DND-41 (cell line): Measurements from ENCODE around the gene CHST12.
A peak's percentile ranks its signal among the peaks of the same experiment; 100 is the strongest.

Experiments used
- ATAC-seq: fragments of 200-7000 bp; cut with Tn5 transposase; 3 replicates; pipeline ENCODE4 v1.9.1; 2021; ENCODE audit warnings: low read depth; ENCODE audit not compliant: insufficient read depth
- DNase-seq: peaks from one replicate; pipeline ENCODE4 v3.0.0-alpha.2; 2020
- H2AFZ ChIP-seq: 2 replicates; pipeline ENCODE4 v1.6.0; 2012; ENCODE audit warnings: low read depth, low read length
- H3K27ac ChIP-seq: 2 replicates; pipeline ENCODE4 v1.5.1; 2012; ENCODE audit warnings: low read length, inconsistent platforms
- H3K27me3 ChIP-seq: fragments of 200-600 bp; sonication (generic); 2 replicates; pipeline ENCODE4 v1.6.0; 2012; ENCODE audit warnings: low read length, mild to moderate bottlenecking, inconsistent platforms; ENCODE audit not compliant: insufficient read depth, poor library complexity
- H3K36me3 ChIP-seq: 2 replicates; pipeline ENCODE4 v1.5.1; 2012; ENCODE audit warnings: low read length, inconsistent platforms; ENCODE audit not compliant: insufficient read depth
- H3K4me1 ChIP-seq: 2 replicates; pipeline ENCODE4 v1.5.1; 2012; ENCODE audit warnings: mild to moderate bottlenecking, low read length; ENCODE audit not compliant: insufficient read depth
- H3K4me2 ChIP-seq: 2 replicates; pipeline ENCODE4 v1.6.0; 2012; ENCODE audit warnings: mild to moderate bottlenecking, moderate library complexity, low read length, inconsistent platforms; ENCODE audit not compliant: insufficient read depth
- H3K4me3 ChIP-seq, 2 experiments: fragments of 200-600 bp in 1 of 2; shearing (Covaris generic) in 1 of 2; 2 replicates each; pipeline ENCODE4 v1.5.1; 2012 to 2016; ENCODE audit warnings: inconsistent platforms in 2 of 2, low read length in 2 of 2, mild to moderate bottlenecking in 2 of 2, low read depth in 1 of 2, moderate library complexity in 1 of 2
- H3K79me2 ChIP-seq: 2 replicates; pipeline ENCODE4 v1.6.0; 2012; ENCODE audit warnings: low read length, inconsistent platforms; ENCODE audit not compliant: insufficient read depth
- H3K9ac ChIP-seq: 2 replicates; pipeline ENCODE4 v1.6.0; 2012; ENCODE audit warnings: low read depth, mild to moderate bottlenecking, inconsistent platforms, low read length, moderate library complexity
- H3K9me3 ChIP-seq: 2 replicates; pipeline ENCODE4 v1.5.1; 2012; ENCODE audit warnings: low read length, moderate library complexity, mild to moderate bottlenecking, inconsistent platforms; ENCODE audit not compliant: insufficient read depth, severe bottlenecking
- H4K20me1 ChIP-seq: 2 replicates; pipeline ENCODE4 v1.6.0; 2012; ENCODE audit warnings: low read length; ENCODE audit not compliant: insufficient read depth
- EZH2 ChIP-seq: IDR thresholded peaks from 3 replicates; pipeline ENCODE4 v1.6.1; 2012; ENCODE audit warnings: borderline replicate concordance, low read depth, mild to moderate bottlenecking, moderate library complexity, low read length, inconsistent platforms; ENCODE audit not compliant: severe bottlenecking
- TF ChIP-seq, protein P1 (sequence below): IDR thresholded peaks from 2 replicates; pipeline ENCODE4 v1.5.1; 2012; ENCODE audit warnings: borderline replicate concordance, low read length, moderate library complexity, mild to moderate bottlenecking; ENCODE audit not compliant: poor library complexity, severe bottlenecking; ENCODE audit errors: extremely low read depth

CHST12 gene

DNA sequence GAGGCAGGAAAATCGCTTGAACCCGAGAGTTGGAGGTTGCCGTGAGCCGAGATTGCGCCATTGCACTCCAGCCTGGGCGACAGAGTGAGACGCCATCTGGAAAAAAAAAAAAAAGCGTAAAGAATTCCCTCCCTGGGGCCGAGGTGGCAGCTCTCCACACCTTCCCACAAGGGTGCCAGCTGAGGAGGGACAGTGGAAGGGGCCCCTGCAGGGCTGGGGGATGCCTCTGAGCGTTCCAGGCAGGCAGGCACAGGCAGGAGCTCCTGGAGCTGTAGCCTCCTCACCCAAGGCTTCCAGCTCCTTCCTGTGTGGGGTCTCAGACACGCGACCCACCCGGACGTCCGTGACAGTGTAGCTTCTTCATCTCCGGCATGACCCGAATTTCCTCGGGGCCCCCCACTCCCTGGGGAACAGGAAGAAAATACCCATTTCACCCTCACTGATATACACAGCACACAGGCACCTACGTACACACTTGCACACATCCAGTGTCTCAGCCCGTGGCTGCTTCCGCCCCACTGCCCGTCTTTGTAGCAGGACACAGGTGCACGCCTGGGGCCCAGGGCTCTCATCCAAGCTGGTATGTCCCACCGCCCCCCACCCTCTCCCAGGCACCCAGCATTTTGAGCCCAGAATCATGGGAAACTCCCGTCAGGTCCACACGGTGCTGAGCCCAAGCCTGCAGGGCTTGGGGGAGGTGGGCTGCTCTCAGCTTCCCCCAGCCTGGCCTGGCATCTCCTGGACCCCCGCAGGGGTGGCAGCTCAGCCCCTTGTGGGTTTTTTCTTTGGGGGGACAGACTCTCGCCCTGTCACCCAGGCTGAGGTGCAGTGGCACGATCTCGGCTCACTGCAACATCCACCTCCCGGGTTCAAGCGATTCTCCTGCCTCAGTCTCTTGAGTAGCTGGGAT lies 47.0 kb downstream of the CHST12 start:
- Histone ChIP-seq H3K4me1 (peaks cover 5% of the 10 kb centered on the region; the same call in 1 of the 2 replicates), H3K4me3 (no peak overlapping the region), H4K20me1 (no peaks in the 10 kb centered on the region), H3K27me3 (no peaks in the 10 kb centered on the region), H3K27ac (no peak overlapping the region), H3K4me2 (no peak overlapping the region), H3K9me3 (no peaks in the 10 kb centered on the region), H3K9ac (no peak overlapping the region), H2AFZ (no peak overlapping the region), H3K36me3 (no peaks in the 10 kb centered on the region), H3K79me2 (no peaks in the 10 kb centered on the region)
- no peak for ATAC-seq
- no peak for DNase-seq
- TF ChIP-seq, protein P1, sequence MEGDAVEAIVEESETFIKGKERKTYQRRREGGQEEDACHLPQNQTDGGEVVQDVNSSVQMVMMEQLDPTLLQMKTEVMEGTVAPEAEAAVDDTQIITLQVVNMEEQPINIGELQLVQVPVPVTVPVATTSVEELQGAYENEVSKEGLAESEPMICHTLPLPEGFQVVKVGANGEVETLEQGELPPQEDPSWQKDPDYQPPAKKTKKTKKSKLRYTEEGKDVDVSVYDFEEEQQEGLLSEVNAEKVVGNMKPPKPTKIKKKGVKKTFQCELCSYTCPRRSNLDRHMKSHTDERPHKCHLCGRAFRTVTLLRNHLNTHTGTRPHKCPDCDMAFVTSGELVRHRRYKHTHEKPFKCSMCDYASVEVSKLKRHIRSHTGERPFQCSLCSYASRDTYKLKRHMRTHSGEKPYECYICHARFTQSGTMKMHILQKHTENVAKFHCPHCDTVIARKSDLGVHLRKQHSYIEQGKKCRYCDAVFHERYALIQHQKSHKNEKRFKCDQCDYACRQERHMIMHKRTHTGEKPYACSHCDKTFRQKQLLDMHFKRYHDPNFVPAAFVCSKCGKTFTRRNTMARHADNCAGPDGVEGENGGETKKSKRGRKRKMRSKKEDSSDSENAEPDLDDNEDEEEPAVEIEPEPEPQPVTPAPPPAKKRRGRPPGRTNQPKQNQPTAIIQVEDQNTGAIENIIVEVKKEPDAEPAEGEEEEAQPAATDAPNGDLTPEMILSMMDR: no peak
- TF ChIP-seq EZH2: no peak

DNA sequence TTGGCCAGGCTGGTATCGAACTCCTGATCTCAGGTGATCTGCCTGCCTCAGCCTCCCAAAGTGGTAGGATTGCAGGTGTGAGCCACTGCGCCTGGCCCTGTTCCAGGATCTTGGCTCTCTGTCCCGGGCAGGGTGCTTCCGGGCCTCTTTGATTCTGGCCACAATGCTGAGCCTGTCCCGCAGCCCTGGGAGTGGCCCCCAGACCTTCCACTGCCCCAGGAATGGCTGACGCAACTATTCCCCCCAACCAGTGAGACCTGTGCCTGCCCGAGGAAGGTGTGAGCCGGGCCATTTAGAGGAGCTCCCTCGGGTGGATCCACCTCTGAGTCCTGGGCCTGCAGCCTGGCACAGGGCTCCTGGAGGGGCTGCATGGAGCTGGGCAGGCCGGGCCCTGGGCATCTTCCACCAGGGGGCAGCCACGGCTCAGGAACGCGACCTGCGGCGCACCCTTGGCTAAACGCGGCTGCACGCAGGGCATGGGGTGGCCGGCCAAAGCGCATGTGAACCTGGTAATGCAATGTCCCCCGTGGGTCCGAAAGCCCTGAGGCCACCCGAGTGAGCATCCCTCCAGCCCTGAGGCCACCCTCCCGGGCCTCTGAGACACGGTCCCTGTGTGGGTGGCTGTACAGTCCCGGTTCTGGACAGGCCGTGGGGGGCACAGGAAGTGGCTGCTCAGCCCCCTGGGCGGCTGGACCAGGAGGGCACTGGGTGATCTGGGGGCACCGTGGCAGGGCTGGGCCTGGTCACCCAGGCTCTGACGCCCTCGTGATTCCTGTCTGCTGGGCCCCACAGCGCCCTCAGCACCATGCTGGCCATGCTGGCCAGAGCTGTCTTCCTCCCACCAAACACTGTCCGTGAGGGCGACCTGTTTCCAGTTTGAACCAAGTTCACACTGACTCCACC lies 48.0 kb downstream of the CHST12 start:
- Histone ChIP-seq H3K79me2 (no peaks in the 10 kb centered on the region), H3K4me3 (no peak overlapping the region)

DNA sequence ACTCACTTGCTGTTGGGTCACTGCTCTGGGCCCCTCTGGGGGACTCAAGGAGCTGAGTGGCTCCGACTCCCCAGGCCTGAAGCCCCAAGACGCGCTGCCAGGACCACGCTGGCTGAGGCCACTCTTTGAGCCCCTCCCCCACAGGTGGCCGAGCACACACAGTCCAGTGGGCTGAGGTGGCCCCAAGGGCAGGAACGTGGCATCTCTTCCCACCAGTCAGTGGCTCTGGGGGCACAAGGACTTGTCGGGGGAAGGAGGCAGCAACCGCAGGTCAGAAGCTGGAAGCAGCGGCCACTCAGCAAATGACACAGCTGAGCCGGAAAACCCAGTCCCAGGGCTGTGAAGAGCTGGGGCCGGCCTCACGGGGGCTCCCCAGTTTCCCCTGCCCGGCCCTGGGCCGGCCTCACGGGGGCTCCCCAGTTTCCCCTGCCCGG lies 48.7 kb downstream of the CHST12 start:
- H3K27ac ChIP-seq: no peak overlapping the region
- H3K36me3 ChIP-seq: no peaks in the 10 kb centered on the region
- no peak for ATAC-seq
- no peak overlapping the region for H2AFZ ChIP-seq
- no peak overlapping the region for H3K9ac ChIP-seq
- H3K27me3 ChIP-seq: no peaks in the 10 kb centered on the region
- no peak overlapping the region for H3K4me3 ChIP-seq
- H3K4me1 ChIP-seq: peaks cover 5% of the 10 kb centered on the region; the same call in 1 of the 2 replicates
- DNase-seq: no peak
- no peaks in the 10 kb centered on the region for H3K9me3 ChIP-seq
- no peaks in the 10 kb centered on the region for H3K79me2 ChIP-seq
- no peak for TF ChIP-seq EZH2
- TF ChIP-seq, protein P1: no peak
- H4K20me1 ChIP-seq: no peaks in the 10 kb centered on the region
- no peak overlapping the region for H3K4me2 ChIP-seq

More for the DNA sequence above, 48.0 kb downstream of the CHST12 start:
- Histone ChIP-seq H2AFZ (no peak overlapping the region), H3K4me2 (peak overlapping the region; percentile 7), H3K36me3 (no peaks in the 10 kb centered on the region), H3K27ac (no peak overlapping the region), H3K4me1 (peaks cover 5% of the 10 kb centered on the region; the same call in 1 of the 2 replicates), H3K9me3 (no peaks in the 10 kb centered on the region), H3K9ac (no peak overlapping the region), H4K20me1 (no peaks in the 10 kb centered on the region), H3K27me3 (no peaks in the 10 kb centered on the region)
- peak; percentile 96 for ATAC-seq
- DNase-seq: peak; percentile 74
- TF ChIP-seq EZH2: no peak
- TF ChIP-seq, protein P1: peak; percentile 86
